GM19463 (cell line): ENCODE results near the gene ANO8.
"Not testable (repeated sequence)": the region's sequence is repeated elsewhere in the genome, so short reads cannot be mapped to it uniquely, and the experiment has no call there.

Source experiments
- ATAC-seq: cut with Tn5 transposase; IDR thresholded peaks from one replicate; pipeline ENCODE4 v1.9.1; 2021; ENCODE audit warnings: mild to moderate bottlenecking, moderate library complexity; ENCODE audit not compliant: unreplicated experiment

The ANO8 gene

GRCh38 chr19:17334414-17335409 is at the start of gene ANO8:
ANO8 (minus strand) TSS chr19:17334855; CDS start chr19:17334670, 185 bp downstream.
- ATAC-seq, result peak; percentile 45

- no peak for ATAC-seq
Observed at GRCh38 chr19:17380426-17381138, 45.9 kb upstream of the ANO8 start.

- no peak for ATAC-seq
Observed at GRCh38 chr19:17379221-17379631, 44.6 kb upstream of the ANO8 start.

GRCh38 chr19:17378271-17378670 is 43.6 kb upstream of the ANO8 start:
- no peak for ATAC-seq

- no peak for ATAC-seq
Observed at GRCh38 chr19:17376935-17377600, 42.4 kb upstream of the ANO8 start, which contains the start of gene PLVAP. PLVAP (minus strand) TSS chr19:17377342; CDS start chr19:17377288, 54 bp downstream.

- peak; percentile 70 for ATAC-seq
Observed at GRCh38 chr19:17370026-17370587, 35.5 kb upstream of the ANO8 start.

- no peak for ATAC-seq
Observed at GRCh38 chr19:17365361-17365760, 30.7 kb upstream of the ANO8 start.

- not testable (repeated sequence) for ATAC-seq
Observed at GRCh38 chr19:17363852-17364605, 29.4 kb upstream of the ANO8 start.

- ATAC-seq, result no peak
Observed at GRCh38 chr19:17359905-17360800, 25.5 kb upstream of the ANO8 start.

- no peak for ATAC-seq
Observed at GRCh38 chr19:17358395-17358794, 23.7 kb upstream of the ANO8 start.

- no peak for ATAC-seq
Observed at GRCh38 chr19:17357724-17358123, 23.1 kb upstream of the ANO8 start.

GRCh38 chr19:17357078-17357666 is 22.5 kb upstream of the ANO8 start:
- ATAC-seq, result no peak

GRCh38 chr19:17353386-17353785 is 18.7 kb upstream of the ANO8 start:
- no peak for ATAC-seq

GRCh38 chr19:17352608-17353280 is 18.1 kb upstream of the ANO8 start:
- no peak for ATAC-seq

- no peak for ATAC-seq
Observed at GRCh38 chr19:17351815-17352435, 17.3 kb upstream of the ANO8 start.

GRCh38 chr19:17348700-17349099 is 14.0 kb upstream of the ANO8 start:
- ATAC-seq, result no peak

- no peak for ATAC-seq
Observed at GRCh38 chr19:17347877-17348276, 13.2 kb upstream of the ANO8 start.

- no peak for ATAC-seq
Observed at GRCh38 chr19:17347361-17347760, 12.7 kb upstream of the ANO8 start.
